Measurements from ENCODE around the gene PCDH9. TPM values are rescaled to one million over a fixed set of nuclear protein-coding genes. Genes with fewer than 3 reads are reported as not detected.

Gene PCDH9
- polyA plus RNA-seq, 1 of the 3 experiments (the other 2 are of a cell fraction): 1.3 TPM

DNA sequence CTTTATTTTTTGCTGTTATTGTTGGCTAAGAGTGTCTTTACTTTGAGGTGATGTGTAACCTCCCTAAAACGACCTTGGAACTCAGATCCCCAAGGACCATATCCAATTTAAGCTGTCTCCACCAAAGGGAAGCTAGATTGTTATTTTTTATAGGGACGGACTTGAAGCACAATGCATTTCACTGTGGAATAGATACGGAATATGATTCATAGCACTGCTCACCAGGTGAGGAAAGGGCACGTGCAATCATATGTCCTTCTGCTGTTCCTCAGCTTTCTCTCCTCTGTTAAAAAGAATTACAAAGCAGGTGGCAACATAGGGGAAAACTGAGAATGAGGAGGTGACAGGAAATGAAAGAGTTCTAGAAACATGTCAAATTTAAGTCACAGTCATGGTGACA, 679.0 kb downstream of the PCDH9 start:
- H3F3A ChIP-seq (replicated peaks; ENCODE audit: insufficient read depth): peaks cover 3% of the 10 kb centered on the region
- POLR2A ChIA-PET: no interaction called here

DNA sequence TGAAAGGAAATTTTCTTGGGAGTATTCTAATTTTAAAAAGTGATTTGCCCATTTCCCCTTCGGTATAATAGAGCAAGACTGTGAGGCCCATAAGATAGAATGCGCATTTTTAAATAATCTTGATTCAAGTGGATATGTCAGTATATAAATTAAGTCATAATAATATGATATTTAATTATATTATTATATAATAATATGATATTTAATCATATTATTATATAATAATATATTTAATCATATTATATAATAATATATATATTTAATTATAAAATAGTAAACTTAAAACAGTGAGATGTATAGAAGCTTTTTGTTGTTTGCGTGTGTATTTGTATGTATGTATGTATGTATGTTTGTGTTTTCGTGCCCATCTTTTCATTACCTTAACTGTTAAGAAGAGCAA, 682.5 kb downstream of the PCDH9 start:
- Histone ChIP-seq H3F3A (replicated peaks; ENCODE audit: insufficient read depth) (peaks cover 3% of the 10 kb centered on the region), H3K4me2 (no peak overlapping the region), H3K4me1 (ENCODE audit: control insufficient read depth in 1 of 2, insufficient read depth in 2 of 2, low read depth in 1 of 2, low read length in 1 of 2) (no peaks in the 10 kb centered on the region), H3K4me3 (ENCODE audit: low read depth in 2 of 2, low read length in 1 of 2) (no peak overlapping the region), H2AFZ (ENCODE audit: low read depth) (no peak overlapping the region), H3K36me3 (replicated peaks in 1 of 2; ENCODE audit: control insufficient read depth in 1 of 2, insufficient read depth in 2 of 2, low read length in 1 of 2) (no peaks in the 10 kb centered on the region), H3K9me2 (no peaks in the 10 kb centered on the region), H3K9me3 (no peaks in the 10 kb centered on the region), H3K79me2 (ENCODE audit: insufficient read depth) (no peaks in the 10 kb centered on the region), H4K20me1 (ENCODE audit: insufficient read depth) (no peaks in the 10 kb centered on the region), H3K9ac (no peak overlapping the region), H3K27me3 (ENCODE audit: insufficient read depth) (no peaks in the 10 kb centered on the region), H3K27ac (ENCODE audit: low read depth in 2 of 2, low read length in 1 of 2) (no peak overlapping the region)
- POLR2A ChIA-PET: no interaction called here
- TF ChIP-seq, protein P1, sequence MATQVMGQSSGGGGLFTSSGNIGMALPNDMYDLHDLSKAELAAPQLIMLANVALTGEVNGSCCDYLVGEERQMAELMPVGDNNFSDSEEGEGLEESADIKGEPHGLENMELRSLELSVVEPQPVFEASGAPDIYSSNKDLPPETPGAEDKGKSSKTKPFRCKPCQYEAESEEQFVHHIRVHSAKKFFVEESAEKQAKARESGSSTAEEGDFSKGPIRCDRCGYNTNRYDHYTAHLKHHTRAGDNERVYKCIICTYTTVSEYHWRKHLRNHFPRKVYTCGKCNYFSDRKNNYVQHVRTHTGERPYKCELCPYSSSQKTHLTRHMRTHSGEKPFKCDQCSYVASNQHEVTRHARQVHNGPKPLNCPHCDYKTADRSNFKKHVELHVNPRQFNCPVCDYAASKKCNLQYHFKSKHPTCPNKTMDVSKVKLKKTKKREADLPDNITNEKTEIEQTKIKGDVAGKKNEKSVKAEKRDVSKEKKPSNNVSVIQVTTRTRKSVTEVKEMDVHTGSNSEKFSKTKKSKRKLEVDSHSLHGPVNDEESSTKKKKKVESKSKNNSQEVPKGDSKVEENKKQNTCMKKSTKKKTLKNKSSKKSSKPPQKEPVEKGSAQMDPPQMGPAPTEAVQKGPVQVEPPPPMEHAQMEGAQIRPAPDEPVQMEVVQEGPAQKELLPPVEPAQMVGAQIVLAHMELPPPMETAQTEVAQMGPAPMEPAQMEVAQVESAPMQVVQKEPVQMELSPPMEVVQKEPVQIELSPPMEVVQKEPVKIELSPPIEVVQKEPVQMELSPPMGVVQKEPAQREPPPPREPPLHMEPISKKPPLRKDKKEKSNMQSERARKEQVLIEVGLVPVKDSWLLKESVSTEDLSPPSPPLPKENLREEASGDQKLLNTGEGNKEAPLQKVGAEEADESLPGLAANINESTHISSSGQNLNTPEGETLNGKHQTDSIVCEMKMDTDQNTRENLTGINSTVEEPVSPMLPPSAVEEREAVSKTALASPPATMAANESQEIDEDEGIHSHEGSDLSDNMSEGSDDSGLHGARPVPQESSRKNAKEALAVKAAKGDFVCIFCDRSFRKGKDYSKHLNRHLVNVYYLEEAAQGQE (IDR thresholded peaks at IDR 0.05; ENCODE audit: low read depth, low read length): no peak
- TF ChIP-seq EZH2phosphoT487 (IDR thresholded peaks at IDR 0.05; ENCODE audit: borderline replicate concordance, low read depth) (no peak), RXRA (IDR thresholded peaks at IDR 0.05; ENCODE audit: borderline replicate concordance, low read depth) (no peak), FOXM1 (IDR thresholded peaks at IDR 0.05; ENCODE audit: low read depth) (no peak), TEAD4 (IDR thresholded peaks at IDR 0.05; ENCODE audit: borderline replicate concordance, insufficient read depth) (no peak), USF1 (IDR thresholded peaks at IDR 0.05; ENCODE audit: borderline replicate concordance, low read depth) (no peak), CTCF (IDR thresholded peaks at IDR 0.05) (no peak), EP300 (IDR thresholded peaks at IDR 0.05; ENCODE audit: borderline replicate concordance in 1 of 2, low read depth in 1 of 2, low read length in 1 of 2) (no peak), ELF1 (IDR thresholded peaks at IDR 0.05) (no peak), TCF12 (IDR thresholded peaks at IDR 0.05) (no peak), POLR2AphosphoS5 (IDR thresholded peaks at IDR 0.05; ENCODE audit: low read depth, low read length) (no peak)
- TF ChIP-seq, protein P2, sequence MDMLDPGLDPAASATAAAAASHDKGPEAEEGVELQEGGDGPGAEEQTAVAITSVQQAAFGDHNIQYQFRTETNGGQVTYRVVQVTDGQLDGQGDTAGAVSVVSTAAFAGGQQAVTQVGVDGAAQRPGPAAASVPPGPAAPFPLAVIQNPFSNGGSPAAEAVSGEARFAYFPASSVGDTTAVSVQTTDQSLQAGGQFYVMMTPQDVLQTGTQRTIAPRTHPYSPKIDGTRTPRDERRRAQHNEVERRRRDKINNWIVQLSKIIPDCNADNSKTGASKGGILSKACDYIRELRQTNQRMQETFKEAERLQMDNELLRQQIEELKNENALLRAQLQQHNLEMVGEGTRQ (IDR thresholded peaks at IDR 0.05; ENCODE audit: borderline replicate concordance, low read depth, low read length): no peak
- WGBS (ENCODE audit: low lambda C conversion rate): 93% methylated on average over 4 of the region's 4 CpGs
- no peak for DNase-seq
- CTCF ChIA-PET: no interaction called here

More for the DNA sequence above, 679.0 kb downstream of the PCDH9 start:
- no peak for DNase-seq
- Histone ChIP-seq H3K9me2 (no peaks in the 10 kb centered on the region), H3K4me1 (ENCODE audit: control insufficient read depth in 1 of 2, insufficient read depth in 2 of 2, low read depth in 1 of 2, low read length in 1 of 2) (no peaks in the 10 kb centered on the region; a peak in 1 of 4 replicates), H3K79me2 (ENCODE audit: insufficient read depth) (no peaks in the 10 kb centered on the region), H4K20me1 (ENCODE audit: insufficient read depth) (no peaks in the 10 kb centered on the region), H3K9me3 (no peaks in the 10 kb centered on the region), H3K4me2 (no peak overlapping the region), H3K9ac (no peak overlapping the region), H3K36me3 (replicated peaks in 1 of 2; ENCODE audit: control insufficient read depth in 1 of 2, insufficient read depth in 2 of 2, low read length in 1 of 2) (no peaks in the 10 kb centered on the region), H3K27me3 (ENCODE audit: insufficient read depth) (no peaks in the 10 kb centered on the region), H3K27ac (ENCODE audit: low read depth in 2 of 2, low read length in 1 of 2) (no peak overlapping the region), H3K4me3 (ENCODE audit: low read depth in 2 of 2, low read length in 1 of 2) (no peak overlapping the region), H2AFZ (ENCODE audit: low read depth) (no peak overlapping the region)
- TF ChIP-seq GABPA (IDR thresholded peaks at IDR 0.05; ENCODE audit: low read depth) (no peak), SMC3 (IDR thresholded peaks at IDR 0.05; ENCODE audit: low read depth, low read length) (no peak), NFIC (IDR thresholded peaks at IDR 0.05; ENCODE audit: borderline replicate concordance) (no peak), RXRA (IDR thresholded peaks at IDR 0.05; ENCODE audit: borderline replicate concordance, low read depth) (no peak), SIN3A (IDR thresholded peaks at IDR 0.05; ENCODE audit: borderline replicate concordance, low read depth, low read length) (no peak)
- TF ChIP-seq, protein P3, sequence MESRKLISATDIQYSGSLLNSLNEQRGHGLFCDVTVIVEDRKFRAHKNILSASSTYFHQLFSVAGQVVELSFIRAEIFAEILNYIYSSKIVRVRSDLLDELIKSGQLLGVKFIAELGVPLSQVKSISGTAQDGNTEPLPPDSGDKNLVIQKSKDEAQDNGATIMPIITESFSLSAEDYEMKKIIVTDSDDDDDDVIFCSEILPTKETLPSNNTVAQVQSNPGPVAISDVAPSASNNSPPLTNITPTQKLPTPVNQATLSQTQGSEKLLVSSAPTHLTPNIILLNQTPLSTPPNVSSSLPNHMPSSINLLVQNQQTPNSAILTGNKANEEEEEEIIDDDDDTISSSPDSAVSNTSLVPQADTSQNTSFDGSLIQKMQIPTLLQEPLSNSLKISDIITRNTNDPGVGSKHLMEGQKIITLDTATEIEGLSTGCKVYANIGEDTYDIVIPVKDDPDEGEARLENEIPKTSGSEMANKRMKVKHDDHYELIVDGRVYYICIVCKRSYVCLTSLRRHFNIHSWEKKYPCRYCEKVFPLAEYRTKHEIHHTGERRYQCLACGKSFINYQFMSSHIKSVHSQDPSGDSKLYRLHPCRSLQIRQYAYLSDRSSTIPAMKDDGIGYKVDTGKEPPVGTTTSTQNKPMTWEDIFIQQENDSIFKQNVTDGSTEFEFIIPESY (IDR thresholded peaks at IDR 0.05; ENCODE audit: borderline replicate concordance, low read depth): no peak
- 74% methylated on average over 4 of the region's 4 CpGs for WGBS (ENCODE audit: low lambda C conversion rate)
- CTCF ChIA-PET: interaction anchor here (1.1 kb wide), 1 partner anchor 673 kb away, joined by 3 read pairs; no protein-coding TSS in a partner anchor

All from SK-N-SH (cell line).